OCI-LY3 (cell line): ENCODE results near the gene PTPRD.

Source experiments
- EZH2phosphoT487 ChIP-seq: fragments of 200-600 bp; shearing (Covaris generic); IDR thresholded peaks from 2 replicates; pipeline ENCODE4 v1.6.1; 2018; ENCODE audit warnings: antibody characterized with exemption, mixed run types, low read depth
- TF ChIP-seq, protein P1 (sequence below): fragments of 200-600, 300-600 bp; sonication (generic); IDR thresholded peaks from 2 replicates; pipeline ENCODE4 v1.5.1; 2014; ENCODE audit warnings: antibody characterized with exemption, low read length, low read depth

DNA sequence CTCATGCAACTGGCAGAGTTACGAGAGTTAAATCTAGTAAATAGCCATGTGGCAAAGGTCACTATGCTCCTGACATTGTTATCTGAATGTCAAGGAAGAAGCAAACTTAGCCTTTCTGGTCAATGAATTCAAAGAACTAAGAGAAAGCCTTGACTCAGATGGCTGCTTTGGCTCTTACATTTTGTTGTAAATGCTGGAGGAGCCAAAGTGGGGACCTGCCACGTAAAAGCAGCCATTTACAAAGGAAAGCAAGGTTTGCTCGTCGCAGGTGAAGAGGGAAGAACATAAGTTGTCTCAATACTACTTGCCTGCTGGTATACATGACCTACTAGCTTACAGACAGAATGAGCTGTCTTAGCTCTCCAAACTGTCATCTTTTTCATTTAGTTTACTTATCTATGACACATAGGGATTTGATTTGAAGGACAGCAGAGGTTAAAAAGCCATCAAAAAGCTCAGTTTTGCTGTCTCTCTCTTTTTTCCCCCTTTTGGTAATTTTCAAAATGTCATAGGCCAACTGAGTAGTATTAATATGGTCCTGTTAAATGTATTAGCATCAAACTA lies 1760.4 kb downstream of the PTPRD start:
- TF ChIP-seq, protein P1, sequence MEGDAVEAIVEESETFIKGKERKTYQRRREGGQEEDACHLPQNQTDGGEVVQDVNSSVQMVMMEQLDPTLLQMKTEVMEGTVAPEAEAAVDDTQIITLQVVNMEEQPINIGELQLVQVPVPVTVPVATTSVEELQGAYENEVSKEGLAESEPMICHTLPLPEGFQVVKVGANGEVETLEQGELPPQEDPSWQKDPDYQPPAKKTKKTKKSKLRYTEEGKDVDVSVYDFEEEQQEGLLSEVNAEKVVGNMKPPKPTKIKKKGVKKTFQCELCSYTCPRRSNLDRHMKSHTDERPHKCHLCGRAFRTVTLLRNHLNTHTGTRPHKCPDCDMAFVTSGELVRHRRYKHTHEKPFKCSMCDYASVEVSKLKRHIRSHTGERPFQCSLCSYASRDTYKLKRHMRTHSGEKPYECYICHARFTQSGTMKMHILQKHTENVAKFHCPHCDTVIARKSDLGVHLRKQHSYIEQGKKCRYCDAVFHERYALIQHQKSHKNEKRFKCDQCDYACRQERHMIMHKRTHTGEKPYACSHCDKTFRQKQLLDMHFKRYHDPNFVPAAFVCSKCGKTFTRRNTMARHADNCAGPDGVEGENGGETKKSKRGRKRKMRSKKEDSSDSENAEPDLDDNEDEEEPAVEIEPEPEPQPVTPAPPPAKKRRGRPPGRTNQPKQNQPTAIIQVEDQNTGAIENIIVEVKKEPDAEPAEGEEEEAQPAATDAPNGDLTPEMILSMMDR = no peak
- no peak for TF ChIP-seq EZH2phosphoT487
